ENCODE measurements around the gene PARM1.

The PARM1 gene

DNA sequence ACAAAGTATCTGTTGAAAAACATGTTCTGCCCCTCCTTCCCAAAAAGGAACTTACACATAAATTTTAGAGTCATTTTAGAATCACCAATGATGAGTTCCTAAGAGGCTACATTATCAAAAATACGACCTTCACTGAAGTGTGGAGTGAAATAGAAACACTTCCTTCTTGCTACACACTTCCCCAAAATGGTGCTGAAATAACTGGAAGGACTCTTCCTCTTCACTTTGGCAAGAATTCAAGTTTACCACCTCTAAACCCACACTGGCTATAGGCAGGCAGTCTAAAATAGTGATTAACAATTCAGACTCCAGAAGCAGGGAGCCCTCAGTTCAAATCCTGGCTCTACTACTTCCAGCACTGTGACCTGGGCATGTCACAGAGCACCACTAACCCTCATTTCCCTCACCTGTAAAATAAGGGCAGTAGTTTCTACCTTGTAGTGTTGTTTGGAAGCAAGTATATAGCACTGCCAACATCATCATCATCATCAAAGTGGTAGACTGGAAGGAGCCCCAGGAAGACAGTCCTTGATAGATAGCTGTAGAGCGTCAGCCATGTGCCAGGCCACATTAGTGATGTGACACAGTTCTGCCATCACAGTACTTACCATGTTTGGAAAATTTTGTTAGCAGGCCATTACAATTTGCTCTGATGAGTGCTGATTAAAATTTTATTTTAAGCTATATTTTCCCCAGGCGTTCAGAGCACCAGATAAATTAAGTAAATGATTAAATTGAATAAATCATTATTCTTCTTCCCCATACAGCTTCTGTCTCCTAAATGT lies 103.3 kb downstream of the PARM1 start:
- no peak for DNase-seq

DNA sequence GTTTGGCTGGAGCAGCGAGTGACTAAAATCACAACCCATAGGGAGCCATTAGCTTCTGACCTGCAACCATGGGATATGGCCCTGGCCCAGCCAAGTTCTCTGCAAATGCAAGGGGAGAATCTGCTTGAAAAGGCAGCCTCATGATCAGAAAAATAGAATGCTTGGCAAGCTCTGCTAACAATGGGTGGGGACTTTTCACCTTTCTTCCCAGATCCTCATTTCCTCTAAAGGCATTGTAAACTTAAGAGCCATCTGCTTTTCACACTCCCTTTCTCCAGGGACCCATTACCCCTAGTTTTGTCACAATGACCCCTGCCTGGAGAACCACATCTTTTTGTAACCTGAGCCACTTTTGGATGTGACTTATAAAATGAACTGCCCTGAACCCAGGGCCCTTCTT lies 104.3 kb downstream of the PARM1 start:
- no peak for DNase-seq

GRCh38 chr4:75038376-75038775 lies 105.5 kb downstream of the PARM1 start:
- DNase-seq, result no peak

DNA sequence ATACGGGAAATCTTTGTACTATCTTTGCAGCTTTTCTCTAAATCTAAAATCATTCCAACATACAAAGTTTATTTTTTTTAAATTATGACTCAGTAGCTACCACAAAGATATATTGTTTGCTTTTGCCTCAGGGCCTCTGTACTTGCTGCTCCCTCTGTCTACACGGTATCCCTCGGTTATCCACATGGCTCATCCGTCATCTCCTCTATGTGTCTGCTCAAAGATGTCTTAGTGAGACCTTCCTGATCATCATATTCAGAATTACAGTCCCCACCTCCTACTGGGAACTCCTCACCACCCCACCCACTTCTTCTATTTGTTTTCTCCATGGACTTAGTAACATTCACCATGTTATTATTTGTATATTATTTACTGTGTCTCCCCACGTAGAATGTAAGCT lies 107.8 kb downstream of the PARM1 start:
- no peak for DNase-seq

DNA sequence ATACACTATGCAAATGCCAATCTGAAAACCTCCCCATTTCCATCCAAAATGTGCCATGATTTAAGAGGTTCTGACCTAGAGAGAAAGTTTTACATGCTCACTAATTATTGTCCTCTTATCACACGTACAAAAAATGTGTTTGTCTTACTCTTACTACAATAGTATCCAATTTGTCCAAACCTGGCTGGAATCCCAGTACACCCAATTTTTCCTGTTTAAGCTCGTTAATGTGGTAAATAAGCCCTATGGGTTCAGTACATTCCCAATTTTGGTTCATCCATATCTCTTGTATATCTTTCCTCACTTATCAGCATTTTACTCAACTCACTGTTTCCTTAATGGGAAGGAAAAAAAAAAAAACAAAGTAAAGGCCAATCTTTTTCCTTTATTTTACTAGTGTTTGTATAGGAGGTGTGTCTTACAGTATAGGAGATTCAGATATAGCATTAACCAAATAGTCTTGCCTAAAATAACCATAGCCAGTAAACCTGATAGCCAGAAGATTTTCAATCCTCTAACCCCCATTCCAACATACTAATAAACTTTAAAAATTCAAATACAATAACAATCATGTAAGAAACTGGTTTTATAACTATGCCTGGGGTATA lies 109.8 kb downstream of the PARM1 start:
- no peak for DNase-seq

GRCh38 chr4:75046226-75046625 lies 113.3 kb downstream of the PARM1 start:
- no peak for DNase-seq

DNA sequence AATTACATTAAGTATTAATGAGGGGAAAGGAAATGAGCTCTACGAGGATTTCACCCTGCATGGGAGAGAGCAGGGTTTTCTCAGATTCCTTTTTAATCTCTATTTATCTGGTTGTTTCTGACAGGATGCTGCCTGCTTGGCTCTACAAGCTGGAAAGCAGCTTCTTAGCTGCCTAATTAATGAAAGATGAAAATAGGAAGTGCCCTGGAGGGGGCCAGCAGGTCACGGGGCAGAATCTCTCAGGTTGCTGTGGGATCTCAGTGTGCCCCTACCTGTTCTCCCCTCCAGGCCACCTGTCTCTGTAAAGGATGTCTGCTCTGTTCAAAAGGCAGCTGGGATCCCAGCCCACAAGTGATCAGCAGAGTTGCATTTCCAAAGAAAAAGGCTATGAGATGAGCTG lies 113.7 kb downstream of the PARM1 start:
- DNase-seq, result no peak

GRCh38 chr4:75048208-75048879 lies 115.4 kb downstream of the PARM1 start:
- no peak for DNase-seq

- no peak for DNase-seq
Observed at GRCh38 chr4:75051431-75051830, 118.5 kb downstream of the PARM1 start.

DNA sequence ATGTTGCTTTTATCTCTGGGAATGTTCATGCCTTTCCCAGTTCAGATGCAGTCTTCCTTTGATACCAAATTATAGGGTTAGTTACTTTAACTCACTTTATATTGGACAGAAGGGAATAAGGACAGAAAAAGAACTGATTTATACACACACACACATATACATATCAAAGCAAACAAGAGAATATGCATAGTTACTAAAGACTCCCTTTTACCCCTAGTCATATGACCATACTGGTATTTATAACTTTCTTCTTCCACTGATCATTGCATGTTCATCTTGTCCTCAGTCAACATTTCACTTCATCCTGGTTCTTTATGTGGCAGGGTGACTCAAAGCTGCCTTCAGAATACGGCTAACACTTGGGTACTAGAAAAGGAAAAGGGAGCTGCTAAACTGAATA lies 120.4 kb downstream of the PARM1 start:
- DNase-seq, result no peak

- no peak for DNase-seq
Observed at GRCh38 chr4:75054078-75054477, 121.2 kb downstream of the PARM1 start.

DNA sequence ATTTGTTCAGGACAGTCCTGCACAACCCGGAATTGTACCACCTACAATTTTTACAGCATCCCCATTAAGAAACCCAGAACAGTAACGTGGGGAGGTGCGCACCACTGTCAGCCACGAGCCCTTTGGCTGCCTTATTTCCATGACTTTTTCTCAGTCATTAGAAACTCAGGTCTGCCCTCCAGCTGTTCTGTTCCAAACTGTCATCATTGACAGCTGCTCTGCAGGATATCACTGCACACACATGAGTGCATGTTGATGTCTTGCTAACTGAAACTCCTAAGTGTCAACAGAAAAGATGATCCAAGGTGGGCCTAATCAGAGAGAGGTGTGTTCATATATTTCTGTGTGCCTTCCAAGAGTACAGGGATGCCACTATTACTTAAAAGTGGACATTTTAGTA lies 123.4 kb downstream of the PARM1 start:
- DNase-seq, result no peak

DNA sequence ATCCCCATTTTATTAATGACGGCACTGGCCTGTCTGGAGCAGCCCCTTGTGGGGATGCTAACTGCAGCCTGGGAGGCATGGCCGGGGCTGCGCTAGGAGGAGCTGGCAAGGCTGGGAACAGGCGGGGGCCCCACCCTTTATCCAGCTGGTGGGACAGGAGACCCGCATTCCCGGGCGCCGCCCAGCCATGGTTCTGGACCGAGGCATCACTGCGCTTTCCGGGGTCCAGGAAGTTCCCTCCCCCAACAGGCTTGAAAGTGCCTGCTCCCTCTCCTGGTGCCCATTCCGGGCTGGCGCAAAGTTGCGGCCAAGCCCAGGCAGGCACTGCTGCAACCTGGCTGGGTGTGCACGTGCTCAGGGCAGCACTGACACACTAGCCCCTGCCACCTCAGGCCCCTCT lies 124.5 kb downstream of the PARM1 start:
- no peak for DNase-seq

DNA sequence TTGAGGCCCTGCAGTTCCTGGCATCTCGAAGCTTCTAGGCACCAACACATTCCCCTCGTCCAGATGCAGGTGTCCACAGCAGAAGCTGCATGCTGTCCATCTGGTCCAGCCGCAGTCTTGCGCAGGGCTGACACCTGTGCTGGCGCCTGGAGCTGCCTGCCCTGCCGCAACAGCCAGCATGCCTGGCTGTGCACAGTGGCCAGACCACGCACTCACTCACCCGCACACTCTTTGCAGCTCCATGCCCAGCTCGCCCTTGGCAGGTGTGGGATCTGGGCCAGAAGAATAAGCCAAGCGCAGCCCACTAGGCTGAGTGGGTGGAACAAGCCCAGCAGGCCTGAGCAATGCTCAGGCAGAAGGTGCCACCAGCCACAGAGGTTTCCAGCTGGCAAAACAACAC lies 125.6 kb downstream of the PARM1 start:
- no peak for DNase-seq

DNA sequence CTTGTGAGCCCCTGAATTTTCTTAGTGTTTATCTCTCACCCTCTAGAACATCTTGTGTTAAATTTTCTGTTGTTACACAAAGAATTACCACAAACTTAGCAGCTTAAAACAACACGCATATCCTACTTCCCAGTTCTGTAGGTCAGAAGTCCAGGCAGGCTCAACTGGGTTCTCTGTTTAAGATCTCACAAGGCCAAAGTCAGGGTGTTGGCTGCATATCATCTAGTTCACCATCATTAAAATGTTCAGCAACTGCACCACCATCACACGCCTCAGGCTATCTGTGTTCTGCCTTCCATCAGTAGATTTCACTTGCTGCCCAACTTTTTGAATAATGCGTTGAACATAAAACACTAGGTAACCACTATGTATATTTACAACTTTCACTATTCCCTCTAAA lies 130.5 kb downstream of the PARM1 start:
- DNase-seq, result no peak

- no peak for DNase-seq
Observed at GRCh38 chr4:75065909-75066308, 133.0 kb downstream of the PARM1 start.

GRCh38 chr4:75069493-75070074 lies 136.7 kb downstream of the PARM1 start:
- no peak for DNase-seq

DNA sequence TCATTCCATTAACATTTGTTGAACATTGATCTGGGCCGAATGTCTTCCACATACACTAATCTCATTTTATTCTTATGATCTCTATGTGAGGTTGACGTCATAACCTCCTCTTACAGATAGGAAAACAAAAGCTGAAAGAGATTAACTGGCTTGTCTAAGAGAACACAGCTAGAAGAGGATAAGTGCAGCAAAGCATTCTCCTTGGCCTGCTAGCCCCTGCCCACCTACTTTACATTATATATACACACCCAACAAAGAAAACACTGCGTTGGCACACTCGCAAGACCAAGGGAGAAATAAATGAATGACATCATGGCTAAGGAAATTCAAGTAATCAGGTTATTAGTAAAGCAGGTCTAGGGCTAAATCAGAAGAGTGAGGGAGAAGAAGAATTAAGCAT lies 138.4 kb downstream of the PARM1 start:
- DNase-seq, result no peak

- DNase-seq, result no peak
Observed at GRCh38 chr4:75080888-75081287, 148.0 kb downstream of the PARM1 start.

DNA sequence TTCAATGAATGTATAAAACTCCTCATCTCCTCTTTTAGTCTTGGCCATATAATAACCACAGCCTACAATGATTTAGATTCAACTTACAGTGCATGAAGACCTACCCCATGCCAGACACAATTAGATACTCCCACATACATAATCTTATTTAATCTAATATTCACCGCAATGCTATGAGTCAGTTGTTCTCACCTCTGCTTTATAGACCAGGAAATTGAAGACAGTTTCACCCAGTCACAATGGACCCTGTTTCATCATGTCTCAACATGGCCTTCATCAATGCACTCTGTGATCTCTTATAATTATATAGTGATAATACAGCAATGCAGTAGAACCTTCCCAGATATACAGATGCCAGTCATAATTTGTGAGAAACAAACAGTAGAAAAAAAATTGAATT lies 148.6 kb downstream of the PARM1 start:
- DNase-seq, result no peak

DNA sequence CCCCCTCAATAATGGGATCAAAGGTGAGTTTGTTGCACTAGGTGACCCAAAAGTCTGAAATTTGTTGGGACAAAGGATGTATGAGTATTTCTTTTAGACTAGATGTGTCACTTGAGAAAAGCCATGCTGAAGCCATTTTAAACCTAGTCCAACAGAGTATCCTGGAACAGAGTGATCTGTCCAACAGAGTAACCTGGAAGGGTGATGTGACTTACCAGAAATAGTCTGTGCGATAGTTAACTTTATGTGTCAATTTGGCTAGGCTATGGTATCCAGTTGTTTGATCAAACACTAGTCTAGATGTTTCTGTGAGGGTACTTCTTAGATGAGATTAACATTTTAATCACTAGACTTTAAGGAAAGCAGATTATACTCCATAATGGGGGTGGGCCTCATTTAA lies 154.5 kb downstream of the PARM1 start:
- no peak for DNase-seq

DNA sequence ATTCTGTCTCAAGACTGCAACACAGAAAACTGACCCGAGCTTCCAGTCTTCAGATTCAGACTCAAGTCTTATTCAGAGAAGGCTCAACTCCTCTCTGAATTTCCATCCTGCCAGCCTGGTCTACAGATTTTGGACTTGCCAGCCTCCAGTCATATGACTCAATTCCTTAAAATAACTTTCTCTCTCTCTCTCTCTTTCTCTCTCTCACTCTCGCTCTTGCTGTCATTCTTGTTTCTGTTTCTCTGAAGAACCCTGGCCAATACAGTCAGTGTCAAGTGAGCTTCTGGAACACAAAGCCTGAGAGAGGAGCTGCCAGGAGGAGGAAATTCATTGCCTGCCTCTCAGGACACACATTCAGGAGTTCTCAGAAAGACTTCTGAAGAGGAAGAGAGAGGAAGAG lies 154.9 kb downstream of the PARM1 start:
- no peak for DNase-seq

DNA sequence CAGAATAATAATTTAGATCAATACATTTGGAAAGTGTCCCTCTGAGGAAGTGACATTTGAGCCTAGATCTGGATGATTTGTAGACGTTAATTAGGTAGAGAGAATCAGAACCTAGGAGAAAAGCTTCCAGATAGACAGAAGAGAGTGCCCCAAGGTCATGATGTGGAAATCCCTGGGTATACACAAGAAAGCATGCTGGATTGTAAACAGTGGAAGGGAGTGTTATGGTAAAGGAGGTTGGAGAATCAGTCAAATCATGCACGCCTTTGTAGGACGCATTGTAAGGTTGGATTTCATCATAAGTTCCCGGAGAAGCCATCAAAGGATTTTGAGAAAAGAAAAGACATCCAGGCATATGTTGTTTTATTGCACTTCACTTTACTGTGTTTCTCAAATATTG lies 156.3 kb downstream of the PARM1 start:
- no peak for DNase-seq

DNA sequence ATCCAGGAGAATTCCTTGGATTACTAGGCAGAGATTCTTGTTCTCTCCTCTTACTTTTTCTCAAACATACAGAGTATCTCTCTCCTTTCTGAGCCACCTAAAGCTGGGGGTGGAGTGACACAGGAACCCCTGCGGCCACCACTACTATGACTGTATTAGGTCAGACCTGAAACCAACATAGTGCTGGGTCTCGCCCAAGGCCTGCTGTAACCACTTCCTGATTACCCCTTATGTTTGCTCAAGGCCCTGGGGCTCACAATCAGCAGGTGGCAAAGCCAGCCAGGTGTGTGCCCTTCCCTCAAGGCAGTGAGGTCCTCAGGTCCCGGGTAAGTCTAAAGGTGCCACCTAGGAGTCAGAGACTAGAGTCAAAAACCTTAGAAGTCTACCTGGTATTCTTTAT lies 166.4 kb downstream of the PARM1 start:
- no peak for DNase-seq

Data from activated effector memory CD4-positive, alpha-beta T cell treated with anti-CD3 and anti-CD28 coated beads, Interleukin-2, amount 50 U/mL, for 16 hours (primary cell).